NCI-H2081 (cell line): ENCODE data around the gene FCRL3.
"Not testable (repeated sequence)": the region's sequence is repeated elsewhere in the genome, so short reads cannot be mapped to it uniquely, and the experiment has no call there.

ENCODE experiments used
- DNase-seq, 2 experiments: peaks; one replicate each; lab custom pipeline; 2025; lab: John Stamatoyannopoulos, UW

FCRL3 gene, protein sequence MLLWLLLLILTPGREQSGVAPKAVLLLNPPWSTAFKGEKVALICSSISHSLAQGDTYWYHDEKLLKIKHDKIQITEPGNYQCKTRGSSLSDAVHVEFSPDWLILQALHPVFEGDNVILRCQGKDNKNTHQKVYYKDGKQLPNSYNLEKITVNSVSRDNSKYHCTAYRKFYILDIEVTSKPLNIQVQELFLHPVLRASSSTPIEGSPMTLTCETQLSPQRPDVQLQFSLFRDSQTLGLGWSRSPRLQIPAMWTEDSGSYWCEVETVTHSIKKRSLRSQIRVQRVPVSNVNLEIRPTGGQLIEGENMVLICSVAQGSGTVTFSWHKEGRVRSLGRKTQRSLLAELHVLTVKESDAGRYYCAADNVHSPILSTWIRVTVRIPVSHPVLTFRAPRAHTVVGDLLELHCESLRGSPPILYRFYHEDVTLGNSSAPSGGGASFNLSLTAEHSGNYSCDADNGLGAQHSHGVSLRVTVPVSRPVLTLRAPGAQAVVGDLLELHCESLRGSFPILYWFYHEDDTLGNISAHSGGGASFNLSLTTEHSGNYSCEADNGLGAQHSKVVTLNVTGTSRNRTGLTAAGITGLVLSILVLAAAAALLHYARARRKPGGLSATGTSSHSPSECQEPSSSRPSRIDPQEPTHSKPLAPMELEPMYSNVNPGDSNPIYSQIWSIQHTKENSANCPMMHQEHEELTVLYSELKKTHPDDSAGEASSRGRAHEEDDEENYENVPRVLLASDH

DNA sequence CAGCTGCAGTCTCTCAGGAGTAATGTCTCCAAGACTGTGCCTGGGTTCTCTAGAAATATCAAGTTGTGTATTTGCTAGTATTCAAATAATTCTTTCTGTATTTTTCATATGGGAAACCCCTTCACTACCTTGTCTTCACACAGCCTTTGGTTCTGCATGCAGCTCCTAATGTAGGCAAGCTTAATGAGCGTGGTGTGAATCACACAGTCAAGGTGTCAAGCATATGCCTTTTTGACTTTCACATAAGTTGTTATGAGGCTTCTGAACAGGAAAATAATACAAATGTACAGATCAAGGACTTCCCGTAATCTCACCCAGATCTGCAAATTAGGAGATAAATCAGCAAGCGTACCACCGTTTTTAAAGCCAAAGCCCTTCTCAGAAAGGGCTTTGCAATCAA, at the start of gene FCRL3:
Gene FCRL3 (minus strand): TSS at position 38 of the 400 bp plus-strand sequence. CDS start 280 bp downstream, outside the sequence.
- no peak for DNase-seq

- DNase-seq: no peak
Observed at GRCh38 chr1:157748262-157748817, 47.8 kb upstream of the FCRL3 start.

GRCh38 chr1:157739229-157739901, 38.8 kb upstream of the FCRL3 start:
- DNase-seq: no peak

GRCh38 chr1:157735991-157736390, 35.4 kb upstream of the FCRL3 start:
- not testable (repeated sequence) for DNase-seq

- DNase-seq: no peak
Observed at GRCh38 chr1:157734321-157734720, 33.8 kb upstream of the FCRL3 start.

DNA sequence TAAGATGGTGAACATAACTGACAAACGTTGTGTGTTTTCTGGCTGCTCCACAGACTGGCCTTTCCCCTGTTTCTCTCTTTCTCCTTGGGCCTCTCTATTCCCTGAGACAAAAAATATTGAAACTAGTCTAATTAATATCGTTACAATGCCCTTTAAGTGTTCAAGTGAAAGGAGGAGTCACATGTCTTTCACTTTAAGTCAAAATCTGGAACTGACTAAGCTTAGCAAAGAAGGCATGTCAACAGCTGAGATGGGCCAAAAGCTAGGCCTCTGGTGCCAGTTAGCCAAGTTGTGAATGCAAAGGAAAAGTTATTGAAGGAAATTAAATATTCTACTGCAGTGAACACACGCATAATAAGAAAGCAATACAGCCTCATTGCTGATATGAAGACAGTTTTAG, 32.2 kb upstream of the FCRL3 start:
- no peak for DNase-seq

DNA sequence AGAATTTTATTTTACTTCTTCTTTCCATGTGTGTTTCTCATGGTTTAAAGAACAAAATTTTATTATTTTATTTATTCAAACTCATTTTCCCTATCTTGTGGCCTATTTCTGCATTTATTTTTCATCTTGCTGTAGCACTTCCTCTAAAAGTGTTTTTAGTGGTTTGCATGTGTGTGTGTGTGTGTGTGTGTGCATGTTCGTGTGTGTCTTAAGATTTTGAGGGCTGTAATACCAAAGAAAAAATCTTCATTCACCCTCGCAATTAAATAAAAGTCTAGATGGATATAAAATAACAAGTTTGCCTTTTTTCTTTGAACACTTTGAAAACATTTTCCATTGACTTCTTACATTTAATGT, 24.6 kb upstream of the FCRL3 start:
- DNase-seq: no peak

- no peak for DNase-seq
Observed at GRCh38 chr1:157724537-157725220, 24.1 kb upstream of the FCRL3 start.

DNA sequence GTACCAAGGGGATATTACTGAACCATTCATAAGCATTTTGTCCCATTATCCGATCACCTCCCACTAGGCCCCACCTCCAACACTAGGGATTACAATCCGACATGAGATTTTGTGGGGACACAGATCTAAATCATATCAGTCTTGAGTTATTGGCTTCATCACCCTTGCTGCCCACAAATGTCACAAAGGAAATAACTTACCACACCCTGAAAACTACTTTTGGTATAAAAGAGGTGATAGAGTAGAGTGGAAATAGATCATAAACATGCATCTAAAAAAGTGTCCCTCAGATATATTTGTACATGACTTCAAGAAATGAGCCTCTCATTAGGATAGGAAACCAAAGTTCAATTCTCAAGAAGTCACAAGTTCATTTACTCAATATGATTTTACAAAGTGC, 22.6 kb upstream of the FCRL3 start:
- no peak for DNase-seq

DNA sequence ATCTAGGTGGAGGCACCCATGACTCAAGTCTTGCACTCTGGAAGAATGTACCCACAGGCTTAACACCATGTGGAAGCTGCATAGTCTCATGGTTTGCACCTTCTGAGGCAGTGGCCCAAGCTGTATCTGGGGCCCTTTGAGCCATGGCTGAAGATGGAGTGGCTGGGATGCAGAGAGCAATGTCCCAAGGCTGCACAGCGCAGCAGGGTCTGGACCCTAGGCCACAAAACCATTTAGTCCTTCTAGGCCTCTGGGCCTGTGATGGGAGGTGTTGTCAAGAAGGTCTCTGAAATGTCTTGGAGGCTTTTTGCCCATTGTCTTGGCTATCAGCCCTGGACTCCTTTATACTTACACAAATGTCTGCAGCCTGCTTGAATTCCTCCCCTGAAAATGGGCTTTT, 21.4 kb upstream of the FCRL3 start:
- DNase-seq: no peak

DNA sequence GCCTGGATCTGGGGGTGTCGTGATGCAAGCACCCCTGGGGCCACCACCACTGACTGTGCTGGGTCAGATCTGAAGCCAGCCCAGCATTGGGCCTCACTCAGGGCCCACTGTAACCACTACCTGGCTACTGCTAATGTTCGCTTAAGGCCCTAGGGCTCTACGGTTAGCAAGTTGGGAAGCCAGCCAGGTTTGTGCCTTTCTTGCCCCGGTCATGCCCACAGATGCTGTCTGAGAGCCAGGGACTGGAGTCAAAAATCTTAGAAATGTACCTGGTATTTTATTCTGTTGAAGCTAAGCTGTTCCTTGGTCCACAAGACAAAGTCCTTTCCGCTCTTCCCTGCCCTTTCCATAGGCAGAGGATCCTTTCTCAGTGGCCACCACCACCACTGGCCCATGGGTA, 15.2 kb upstream of the FCRL3 start:
- no peak for DNase-seq

DNA sequence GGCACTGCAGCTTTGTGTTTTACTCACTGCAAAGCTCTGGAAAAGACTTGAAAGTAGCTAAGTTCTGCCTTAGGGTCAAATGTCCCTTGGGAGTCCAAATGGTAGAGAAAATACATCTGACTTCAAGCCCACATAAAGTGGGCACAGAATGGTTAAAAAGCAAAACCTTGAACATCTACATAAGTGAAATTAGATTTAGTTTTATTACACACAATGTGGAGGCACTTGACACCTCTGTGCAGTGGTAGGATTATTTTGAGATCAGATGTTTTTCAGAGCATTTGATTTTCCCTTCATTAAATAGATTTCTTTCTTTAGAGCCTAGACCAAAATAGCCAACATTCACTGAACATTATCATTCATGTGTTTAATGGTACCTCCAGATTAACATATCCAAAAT, 11.2 kb upstream of the FCRL3 start:
- DNase-seq: no peak

GRCh38 chr1:157704878-157705277, 4.3 kb upstream of the FCRL3 start:
- DNase-seq: no peak

DNA sequence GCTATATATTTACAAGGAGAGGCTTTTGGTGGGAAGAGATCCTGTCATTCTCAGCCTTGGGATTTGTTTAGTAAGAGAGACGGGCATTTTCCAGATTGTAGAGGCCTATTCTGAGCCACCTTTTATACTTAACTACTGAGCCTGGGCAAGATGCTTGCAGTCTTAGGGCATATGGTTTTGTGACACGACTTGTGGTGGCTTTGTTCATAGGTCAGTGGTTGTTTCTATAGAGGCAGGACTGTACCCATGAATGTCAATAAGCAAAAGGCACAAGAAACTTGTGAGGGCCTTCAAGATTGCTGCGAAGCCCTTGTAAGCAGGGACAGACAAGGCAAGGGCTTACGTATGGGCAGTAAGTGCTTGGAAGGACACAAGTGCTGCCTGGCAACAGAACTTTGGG, 3.4 kb upstream of the FCRL3 start:
- no peak for DNase-seq

- DNase-seq: no peak
Observed at GRCh38 chr1:157702308-157702825, 1.8 kb upstream of the FCRL3 start.

GRCh38 chr1:157700305-157700704, 264 bp downstream of the FCRL3 start:
- no peak for DNase-seq

DNA sequence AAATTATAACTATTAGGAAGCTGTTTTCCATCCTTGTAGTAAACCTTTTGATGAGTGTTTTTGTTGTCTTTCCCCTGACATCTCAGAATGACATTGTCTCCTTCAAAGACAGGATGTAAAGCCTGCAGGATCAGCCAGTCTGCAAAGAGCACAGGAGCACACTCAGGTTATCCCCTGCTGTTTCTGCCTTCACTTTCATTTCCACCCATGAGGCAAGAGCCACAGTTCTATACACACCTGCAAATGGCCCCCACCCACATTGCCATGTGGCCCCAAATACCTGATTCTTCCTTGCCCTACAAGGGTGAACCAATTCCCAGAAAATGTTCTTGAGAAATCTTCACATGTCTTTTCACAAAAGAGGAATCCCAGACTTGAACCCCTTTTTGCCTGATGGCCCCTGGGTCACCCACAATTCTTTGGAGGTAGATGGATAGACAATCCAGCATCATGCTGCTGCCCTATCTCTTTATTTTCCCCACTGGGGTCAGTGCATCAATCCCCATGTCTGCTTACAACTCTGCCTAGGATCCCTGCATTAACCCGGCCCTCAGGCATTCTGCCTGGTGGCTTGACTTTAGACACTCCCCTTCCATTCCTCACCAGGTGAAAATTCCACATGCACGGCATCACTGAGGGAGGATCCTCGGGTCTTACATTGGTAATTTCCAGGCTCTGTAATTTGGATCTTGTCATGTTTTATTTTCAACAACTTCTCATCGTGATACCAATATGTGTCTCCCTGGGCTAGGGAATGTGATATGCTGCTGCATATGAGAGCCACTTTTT, 2.6 kb downstream of the FCRL3 start:
- DNase-seq: no peak

DNA sequence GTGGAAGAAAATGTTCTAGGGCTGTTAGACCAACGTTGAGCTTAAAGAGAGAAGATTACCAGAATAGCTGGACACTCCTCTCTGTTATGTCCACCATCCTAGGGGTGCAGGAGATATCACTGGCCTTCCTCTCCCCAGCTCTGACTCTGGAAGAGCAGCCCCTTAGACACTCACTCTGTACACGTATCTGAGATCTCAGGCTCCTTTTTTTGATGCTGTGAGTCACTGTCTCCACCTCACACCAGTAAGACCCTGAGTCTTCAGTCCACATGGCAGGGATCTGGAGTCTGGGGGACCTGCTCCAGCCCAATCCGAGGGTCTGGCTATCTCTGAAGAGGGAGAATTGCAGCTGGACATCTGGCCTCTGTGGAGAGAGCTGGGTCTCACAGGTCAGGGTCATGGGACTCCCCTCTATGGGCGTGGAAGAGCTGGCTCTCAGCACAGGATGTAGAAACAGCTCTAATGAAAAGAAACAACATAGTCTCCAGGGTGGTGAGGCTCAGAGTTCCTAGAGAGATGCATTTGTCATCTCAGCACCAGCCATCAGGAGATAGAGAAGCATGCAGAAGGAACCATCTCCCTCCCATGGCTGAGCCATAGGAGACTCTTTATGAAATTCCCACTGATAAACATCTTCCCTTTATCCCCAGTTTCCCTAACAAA, 3.5 kb downstream of the FCRL3 start:
- DNase-seq: no peak

DNA sequence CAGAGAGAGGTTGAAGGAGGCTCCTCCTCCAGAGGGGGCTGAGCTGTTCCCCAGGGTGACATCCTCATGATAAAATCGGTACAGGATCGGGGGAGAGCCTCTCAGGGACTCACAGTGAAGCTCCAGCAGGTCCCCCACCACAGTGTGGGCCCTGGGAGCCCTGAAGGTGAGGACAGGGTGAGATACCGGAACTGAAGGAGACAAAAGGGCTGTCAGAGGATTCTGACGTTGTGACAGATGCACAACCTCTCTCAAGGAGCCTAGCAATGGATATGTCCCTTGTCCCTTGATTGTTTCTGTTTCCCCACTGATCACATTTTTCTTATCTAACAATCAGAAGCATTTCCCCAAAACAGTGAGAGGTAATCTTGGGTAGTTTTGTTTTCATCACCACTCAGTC, 5.2 kb downstream of the FCRL3 start:
- no peak for DNase-seq

- DNase-seq: peak; percentile 2 to 19
Observed at GRCh38 chr1:157691285-157691920, 9.2 kb downstream of the FCRL3 start.
